ENCODE results near the gene TMEM235.

DNA sequence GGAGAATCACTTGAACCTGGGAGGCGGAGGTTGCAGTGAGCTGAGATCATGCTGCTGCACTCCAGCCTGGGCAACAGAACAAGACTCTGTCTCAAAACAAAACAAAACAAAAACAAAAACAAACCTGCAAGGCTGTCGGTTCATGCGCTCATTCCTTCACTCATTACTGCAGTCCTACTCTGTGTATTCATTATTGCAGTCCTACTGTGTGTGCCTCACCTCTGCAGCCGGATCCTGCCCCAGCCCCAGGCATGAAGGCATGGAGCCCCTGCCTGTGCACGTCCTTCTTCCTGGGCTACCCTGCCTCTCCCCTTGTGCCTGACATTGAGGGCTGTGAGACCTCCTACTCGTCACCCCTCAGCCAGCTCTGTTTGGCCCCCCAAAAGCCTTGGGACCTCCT lies 57.6 kb downstream of the TMEM235 start:
- TF ChIP-seq CTCF (tag by site-specific recombination; IDR thresholded peaks at IDR 0.05) (no peak), ZSCAN5A (tag by site-specific recombination; IDR thresholded peaks at IDR 0.05) (no peak), ZNF112 (tag by site-specific recombination; IDR thresholded peaks at IDR 0.05) (no peak), YY1 (tag by site-specific recombination; IDR thresholded peaks at IDR 0.05) (no peak), ZNF274 (IDR thresholded peaks at IDR 0.05; ENCODE audit: low read length) (no peak), ZNF274 (tag by site-specific recombination; IDR thresholded peaks at IDR 0.05; ENCODE audit: borderline replicate concordance) (no peak)

Measured in HEK293 (cell line).